OCI-LY7 (cell line): Measurements from ENCODE around the gene C1orf87.

ENCODE experiments used
- CTCF ChIP-seq: fragments of 200-600 bp; sonication (generic); conservative IDR thresholded peaks from 2 replicates; pipeline ENCODE4 v1.5.1; 2014; ENCODE audit warnings: mild to moderate bottlenecking, antibody characterized with exemption, low read length, moderate library complexity, mixed read lengths
- EZH2phosphoT487 ChIP-seq: fragments of 200-600 bp; sonication (generic); IDR thresholded peaks from 2 replicates; pipeline ENCODE4 v1.6.1; 2018; ENCODE audit warnings: low read depth, borderline replicate concordance, mild to moderate bottlenecking, mixed run types, antibody characterized with exemption, low read length, moderate library complexity, mixed read lengths

- TF ChIP-seq CTCF (no peak), EZH2phosphoT487 (no peak)
Observed at GRCh38 chr1:60111118-60111517, 37.5 kb upstream of the C1orf87 start.
